ENCODE data around the gene CIDEB. TPM values are rescaled to one million over a fixed set of nuclear protein-coding genes. Genes with fewer than 3 reads are reported as not detected.
A peak's percentile ranks its signal among the peaks of the same experiment; 100 is the strongest.

The CIDEB gene
- total and polyA plus RNA-seq, 2 of the 4 experiments (the other 2 are of a cell fraction): under 0.01 to 0.19 TPM

DNA sequence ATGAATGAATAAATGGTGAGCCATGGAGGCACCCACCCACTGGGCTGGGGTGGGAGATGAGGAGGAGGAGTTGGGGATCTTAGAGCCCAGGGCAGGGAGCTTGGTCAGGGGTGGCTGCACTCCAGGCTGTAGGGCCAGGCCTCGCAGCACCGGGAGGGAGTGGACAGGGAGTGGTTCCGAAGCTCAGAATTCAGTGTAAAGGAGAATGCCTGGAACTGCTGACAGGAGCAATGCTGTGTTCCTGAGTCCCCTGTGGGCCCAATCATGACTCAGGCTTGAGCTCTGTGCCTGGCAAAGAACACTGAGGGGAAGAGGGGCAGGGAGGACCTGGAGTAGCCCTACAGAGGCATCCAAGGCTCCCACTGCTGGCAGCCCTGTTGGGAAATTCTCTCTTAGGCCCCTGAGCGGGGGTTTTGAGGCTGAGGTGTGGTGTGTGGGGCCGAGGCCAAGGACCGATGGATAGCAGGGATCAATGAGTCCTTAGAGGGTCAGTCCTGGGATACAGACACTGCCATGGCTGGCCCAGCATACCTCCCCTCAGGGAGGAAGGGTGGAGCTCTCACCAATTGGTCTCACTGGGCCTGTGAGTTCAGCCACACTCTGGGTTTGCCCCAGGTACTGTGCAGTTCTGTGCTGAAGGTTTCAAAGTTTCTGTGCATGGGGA lies 26.8 kb downstream of the CIDEB start:
- Histone ChIP-seq H2BK20ac (ENCODE audit: low read depth, low read length) (no peak overlapping the region), H2AK5ac (ENCODE audit: low read depth, low read length) (no peak overlapping the region), H3K4me3 (ENCODE audit: insufficient read depth, low read depth, low read length) (no peak overlapping the region), H2BK15ac (ENCODE audit: low read depth, low read length) (no peak overlapping the region), H3K4me1 (ENCODE audit: control insufficient read depth, insufficient read depth, low read length) (no peaks in the 10 kb centered on the region; the same call in 1 of the 2 replicates), H3K23ac (ENCODE audit: low read depth, low read length) (no peak overlapping the region), H2AK9ac (replicated peaks; ENCODE audit: low read depth, low read length, poor library complexity) (no peak overlapping the region), H3K36me3 (ENCODE audit: control insufficient read depth, insufficient read depth, low read length) (no peaks in the 10 kb centered on the region), H2BK120ac (ENCODE audit: low read depth, low read length) (no peak overlapping the region), H2BK5ac (ENCODE audit: low read depth, low read length, poor library complexity, severe bottlenecking) (no peak overlapping the region), H3K27ac (ENCODE audit: insufficient read depth, low read length) (no peak overlapping the region), H4K5ac (ENCODE audit: low read depth, low read length) (no peak overlapping the region), H4K91ac (ENCODE audit: insufficient read depth, low read depth, low read length) (no peak overlapping the region), H4K8ac (ENCODE audit: low read depth in 2 of 2, low read length in 2 of 2) (no peak overlapping the region), H3K4ac (ENCODE audit: low read depth, low read length) (no peak overlapping the region), H3K56ac (ENCODE audit: extremely low read depth, insufficient read depth, low read length) (no peak overlapping the region), H3K9me1 (ENCODE audit: insufficient read depth, low read length) (no peaks in the 10 kb centered on the region), H3K18ac (ENCODE audit: low read depth, low read length) (no peak overlapping the region), H3K79me1 (ENCODE audit: low read depth in 1 of 2, low read length in 2 of 2) (peaks cover 0 to 11% of the 10 kb centered on the region in 2 experiments), H3K4me2 (ENCODE audit: low read depth, low read length) (no peak overlapping the region), H2AFZ (replicated peaks; ENCODE audit: low read length, poor library complexity) (no peak overlapping the region), H3K9me3 (ENCODE audit: control insufficient read depth, insufficient read depth, low read length) (no peaks in the 10 kb centered on the region), H3K14ac (replicated peaks; ENCODE audit: low read depth, low read length) (no peak overlapping the region), H3K27me3 (ENCODE audit: control insufficient read depth, insufficient read depth, low read length) (no peaks in the 10 kb centered on the region), H4K20me1 (ENCODE audit: insufficient read depth, low read length) (no peaks in the 10 kb centered on the region; the same call in 1 of the 2 replicates), H3K9ac (ENCODE audit: low read depth, low read length) (no peak overlapping the region)
- POLR2A ChIA-PET (ENCODE audit: unreplicated experiment): no interaction called here
- ATAC-seq (ENCODE audit: low read depth) (peak; percentile 43), DNase-seq (no peak)
- 85% methylated on average over 4 of the region's 6 CpGs; no CpG with 5 or more reads in 1 of the 2 experiments for WGBS, 2 experiments (ENCODE audit: extremely low coverage in 2 of 2, insufficient read length in 1 of 2)
- in situ Hi-C loops (cut with MboI; ENCODE audit: low sequenced_read_pairs) (no loop called here), dilution Hi-C loops (cut with HindIII; ENCODE audit: low sequenced_read_pairs, unreplicated experiment) (no loop called here), intact Hi-C loops (cut with micrococcal nuclease) (no loop called here)
- CTCF ChIA-PET: no interaction called here
- no TSS peak for BruUV-seq (replicated peaks)
- TF ChIP-seq MXI1 (IDR thresholded peaks at IDR 0.05; ENCODE audit: borderline replicate concordance, low read depth, low read length) (no peak), RAD21 (IDR thresholded peaks at IDR 0.05; ENCODE audit: low read length) (no peak), BHLHE40 (IDR thresholded peaks at IDR 0.05; ENCODE audit: low read depth, low read length) (no peak), CHD1 (IDR thresholded peaks at IDR 0.05; ENCODE audit: low read depth, low read length) (no peak), CEBPB (IDR thresholded peaks at IDR 0.05; ENCODE audit: low read depth, low read length) (no peak), RFX5 (IDR thresholded peaks at IDR 0.05; ENCODE audit: low read depth, low read length) (no peak), NFE2L2 (IDR thresholded peaks at IDR 0.05; ENCODE audit: low read depth, low read length) (no peak), MAFK (IDR thresholded peaks at IDR 0.05; ENCODE audit: low read depth, low read length) (no peak), FOS (IDR thresholded peaks at IDR 0.05; ENCODE audit: low read depth, low read length) (no peak), MAZ (IDR thresholded peaks at IDR 0.05; ENCODE audit: borderline replicate concordance, low read depth, low read length) (no peak)
- TF ChIP-seq, protein P1, sequence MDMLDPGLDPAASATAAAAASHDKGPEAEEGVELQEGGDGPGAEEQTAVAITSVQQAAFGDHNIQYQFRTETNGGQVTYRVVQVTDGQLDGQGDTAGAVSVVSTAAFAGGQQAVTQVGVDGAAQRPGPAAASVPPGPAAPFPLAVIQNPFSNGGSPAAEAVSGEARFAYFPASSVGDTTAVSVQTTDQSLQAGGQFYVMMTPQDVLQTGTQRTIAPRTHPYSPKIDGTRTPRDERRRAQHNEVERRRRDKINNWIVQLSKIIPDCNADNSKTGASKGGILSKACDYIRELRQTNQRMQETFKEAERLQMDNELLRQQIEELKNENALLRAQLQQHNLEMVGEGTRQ (IDR thresholded peaks at IDR 0.05; ENCODE audit: low read depth, low read length): no peak
- TF ChIP-seq, protein P2, sequence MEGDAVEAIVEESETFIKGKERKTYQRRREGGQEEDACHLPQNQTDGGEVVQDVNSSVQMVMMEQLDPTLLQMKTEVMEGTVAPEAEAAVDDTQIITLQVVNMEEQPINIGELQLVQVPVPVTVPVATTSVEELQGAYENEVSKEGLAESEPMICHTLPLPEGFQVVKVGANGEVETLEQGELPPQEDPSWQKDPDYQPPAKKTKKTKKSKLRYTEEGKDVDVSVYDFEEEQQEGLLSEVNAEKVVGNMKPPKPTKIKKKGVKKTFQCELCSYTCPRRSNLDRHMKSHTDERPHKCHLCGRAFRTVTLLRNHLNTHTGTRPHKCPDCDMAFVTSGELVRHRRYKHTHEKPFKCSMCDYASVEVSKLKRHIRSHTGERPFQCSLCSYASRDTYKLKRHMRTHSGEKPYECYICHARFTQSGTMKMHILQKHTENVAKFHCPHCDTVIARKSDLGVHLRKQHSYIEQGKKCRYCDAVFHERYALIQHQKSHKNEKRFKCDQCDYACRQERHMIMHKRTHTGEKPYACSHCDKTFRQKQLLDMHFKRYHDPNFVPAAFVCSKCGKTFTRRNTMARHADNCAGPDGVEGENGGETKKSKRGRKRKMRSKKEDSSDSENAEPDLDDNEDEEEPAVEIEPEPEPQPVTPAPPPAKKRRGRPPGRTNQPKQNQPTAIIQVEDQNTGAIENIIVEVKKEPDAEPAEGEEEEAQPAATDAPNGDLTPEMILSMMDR (conservative IDR thresholded peaks at IDR 0.05; ENCODE audit: low read depth, low read length): no peak
